IMR-90 (cell line): ENCODE data around the gene SLCO2B1.

ENCODE experiments used
- CEBPB ChIP-seq: IDR thresholded peaks from 2 replicates; pipeline ENCODE4 v1.6.1; 2012; ENCODE audit warnings: low read depth, low read length, improper control_type of control experiment
- FOS ChIP-seq: fragments of 150-350 bp; IDR thresholded peaks from 2 replicates; pipeline ENCODE4 v1.6.1; 2016; ENCODE audit warnings: low read depth, low read length
- MXI1 ChIP-seq: IDR thresholded peaks from 2 replicates; pipeline ENCODE4 v1.6.1; 2012; ENCODE audit warnings: low read depth, mild to moderate bottlenecking, low read length, moderate library complexity, borderline replicate concordance
- RAD21 ChIP-seq: IDR thresholded peaks from 2 replicates; pipeline ENCODE4 v1.6.1; 2012; ENCODE audit warnings: low read length, improper control_type of control experiment
- RCOR1 ChIP-seq: IDR thresholded peaks from 2 replicates; pipeline ENCODE4 v1.6.1; 2012; ENCODE audit warnings: mild to moderate bottlenecking, low read length, improper control_type of control experiment; ENCODE audit not compliant: insufficient replicate concordance
- TF ChIP-seq, protein P1 (sequence below): conservative IDR thresholded peaks from 2 replicates; pipeline ENCODE4 v1.5.1; 2012; ENCODE audit warnings: mild to moderate bottlenecking, low read depth, low read length, improper control_type of control experiment

DNA sequence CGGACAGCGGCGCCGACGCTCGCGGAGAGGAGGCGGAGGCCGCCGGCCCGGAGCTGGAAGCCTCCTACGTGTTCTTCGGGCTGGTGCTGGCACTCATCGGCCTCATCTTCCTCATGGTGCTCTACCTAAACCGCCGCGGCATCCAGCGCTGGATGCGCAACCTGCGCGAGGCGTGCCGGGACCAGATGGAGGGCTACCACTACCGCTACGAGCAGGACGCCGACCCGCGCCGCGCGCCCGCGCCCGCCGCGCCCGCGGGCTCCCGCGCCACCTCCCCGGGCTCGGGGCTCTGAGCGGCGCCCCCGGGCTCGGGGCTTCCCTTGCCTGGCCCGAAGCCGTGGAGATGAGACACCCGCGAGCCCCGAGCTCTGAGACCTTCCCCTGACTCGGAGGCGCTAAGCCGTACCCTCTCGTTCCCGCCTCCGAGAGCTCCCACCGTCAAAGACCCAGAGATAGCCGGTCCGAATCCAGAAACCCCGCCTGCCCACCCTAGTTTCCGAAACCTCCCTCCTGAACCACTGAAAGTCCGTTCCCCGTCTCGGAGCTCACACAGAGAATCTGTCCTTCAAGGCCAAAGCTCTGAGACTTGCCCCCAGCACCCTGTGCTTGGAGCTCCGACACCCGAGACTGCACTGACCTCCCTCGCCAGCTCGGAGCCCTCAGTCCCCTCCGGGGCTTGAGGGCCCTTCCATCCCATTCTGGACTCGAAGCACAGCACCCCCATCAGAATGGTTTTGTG lies 91.2 kb downstream of the SLCO2B1 start:
- TF ChIP-seq RAD21 (no peak), CEBPB (no peak), FOS (no peak), MXI1 (no peak), RCOR1 (no peak)
- TF ChIP-seq, protein P1, sequence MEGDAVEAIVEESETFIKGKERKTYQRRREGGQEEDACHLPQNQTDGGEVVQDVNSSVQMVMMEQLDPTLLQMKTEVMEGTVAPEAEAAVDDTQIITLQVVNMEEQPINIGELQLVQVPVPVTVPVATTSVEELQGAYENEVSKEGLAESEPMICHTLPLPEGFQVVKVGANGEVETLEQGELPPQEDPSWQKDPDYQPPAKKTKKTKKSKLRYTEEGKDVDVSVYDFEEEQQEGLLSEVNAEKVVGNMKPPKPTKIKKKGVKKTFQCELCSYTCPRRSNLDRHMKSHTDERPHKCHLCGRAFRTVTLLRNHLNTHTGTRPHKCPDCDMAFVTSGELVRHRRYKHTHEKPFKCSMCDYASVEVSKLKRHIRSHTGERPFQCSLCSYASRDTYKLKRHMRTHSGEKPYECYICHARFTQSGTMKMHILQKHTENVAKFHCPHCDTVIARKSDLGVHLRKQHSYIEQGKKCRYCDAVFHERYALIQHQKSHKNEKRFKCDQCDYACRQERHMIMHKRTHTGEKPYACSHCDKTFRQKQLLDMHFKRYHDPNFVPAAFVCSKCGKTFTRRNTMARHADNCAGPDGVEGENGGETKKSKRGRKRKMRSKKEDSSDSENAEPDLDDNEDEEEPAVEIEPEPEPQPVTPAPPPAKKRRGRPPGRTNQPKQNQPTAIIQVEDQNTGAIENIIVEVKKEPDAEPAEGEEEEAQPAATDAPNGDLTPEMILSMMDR: no peak
